SKM-1 treated with dmso at 0.1 percent for 144 hours (cell line): ENCODE measurements around the gene PCDHB9.
"Not testable (repeated sequence)": the region's sequence is repeated elsewhere in the genome, so short reads cannot be mapped to it uniquely, and the experiment has no call there.

Experiments
- DNase-seq: peaks from one replicate; lab custom pipeline; 2025; ENCODE audit not compliant: unreplicated experiment; lab: John Stamatoyannopoulos, UW

PCDHB9 gene

GRCh38 chr5:141184117-141184855 is 2.7 kb upstream of the PCDHB9 start:
- DNase-seq = not testable (repeated sequence)

DNA sequence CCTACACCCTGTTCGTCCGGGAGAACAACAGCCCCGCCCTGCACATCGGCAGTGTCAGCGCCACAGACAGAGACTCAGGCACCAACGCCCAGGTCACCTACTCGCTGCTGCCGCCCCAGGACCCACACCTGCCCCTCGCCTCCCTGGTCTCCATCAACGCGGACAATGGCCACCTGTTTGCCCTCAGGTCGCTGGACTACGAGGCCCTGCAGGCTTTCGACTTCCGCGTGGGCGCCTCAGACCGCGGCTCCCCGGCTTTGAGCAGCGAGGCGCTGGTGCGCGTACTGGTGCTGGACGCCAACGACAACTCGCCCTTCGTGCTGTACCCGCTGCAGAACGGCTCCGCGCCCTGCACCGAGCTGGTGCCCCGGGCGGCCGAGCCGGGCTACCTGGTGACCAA is 1.7 kb downstream of the PCDHB9 start:
- not testable (repeated sequence) for DNase-seq

- not testable (repeated sequence) for DNase-seq
Observed at GRCh38 chr5:141189131-141189530, 2.2 kb downstream of the PCDHB9 start.

- DNase-seq = no peak
Observed at GRCh38 chr5:141192110-141192725, 5.3 kb downstream of the PCDHB9 start, which contains the start of gene PCDHB10. Gene PCDHB10 (plus strand): TSS chr5:141192353. CDS start chr5:141192553, 200 bp downstream.

GRCh38 chr5:141194332-141194731 is 7.4 kb downstream of the PCDHB9 start:
- not testable (repeated sequence) for DNase-seq

GRCh38 chr5:141196363-141196762 is 9.4 kb downstream of the PCDHB9 start:
- DNase-seq = no peak

DNA sequence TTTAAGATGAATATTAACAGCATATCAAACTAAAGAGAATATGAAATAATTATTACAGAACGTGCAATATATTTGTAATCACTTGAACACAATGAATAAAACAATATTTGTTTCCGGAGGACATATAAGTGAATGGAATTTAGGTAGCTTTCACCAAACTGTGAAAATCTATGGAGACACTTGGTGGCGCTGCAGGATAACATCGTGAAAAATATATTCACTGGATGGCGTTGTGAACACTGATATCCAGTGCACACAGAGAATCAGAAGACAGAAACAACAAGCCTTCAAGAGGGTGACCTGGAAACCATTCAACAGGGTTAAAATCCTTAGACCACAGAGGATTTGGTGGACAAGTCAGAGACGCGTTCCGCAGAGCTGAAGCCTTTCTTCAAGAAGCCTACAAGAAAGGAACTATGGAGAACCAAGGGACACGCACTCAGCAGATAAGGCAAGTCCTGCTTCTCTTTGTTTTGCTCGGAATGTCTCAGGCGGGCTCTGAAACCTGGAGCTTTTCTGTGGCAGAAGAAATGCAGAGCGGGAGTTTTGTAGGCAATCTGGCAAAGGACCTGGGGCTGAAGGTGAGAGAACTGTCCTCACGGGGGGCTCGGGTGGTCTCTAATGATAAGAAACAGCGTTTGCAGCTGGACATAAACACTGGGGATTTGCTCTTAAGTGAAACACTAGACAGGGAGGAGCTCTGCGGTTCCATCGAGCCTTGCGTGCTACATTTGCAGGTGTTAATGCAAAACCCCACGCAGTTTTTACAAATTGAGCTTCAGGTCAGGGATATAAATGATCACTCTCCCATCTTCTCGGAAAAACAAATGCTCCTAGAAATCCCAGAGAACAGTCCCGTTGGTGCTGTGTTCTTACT is 12.6 kb downstream of the PCDHB9 start, which contains the start of gene PCDHB11:
PCDHB11 (plus strand) TSS at position 269 of the 877 bp plus-strand sequence; CDS start at position 417, 148 bp downstream.
- no peak for DNase-seq

- not testable (repeated sequence) for DNase-seq
Observed at GRCh38 chr5:141201126-141201525, 14.2 kb downstream of the PCDHB9 start.

GRCh38 chr5:141201646-141202045 is 14.7 kb downstream of the PCDHB9 start:
- DNase-seq = not testable (repeated sequence)

DNA sequence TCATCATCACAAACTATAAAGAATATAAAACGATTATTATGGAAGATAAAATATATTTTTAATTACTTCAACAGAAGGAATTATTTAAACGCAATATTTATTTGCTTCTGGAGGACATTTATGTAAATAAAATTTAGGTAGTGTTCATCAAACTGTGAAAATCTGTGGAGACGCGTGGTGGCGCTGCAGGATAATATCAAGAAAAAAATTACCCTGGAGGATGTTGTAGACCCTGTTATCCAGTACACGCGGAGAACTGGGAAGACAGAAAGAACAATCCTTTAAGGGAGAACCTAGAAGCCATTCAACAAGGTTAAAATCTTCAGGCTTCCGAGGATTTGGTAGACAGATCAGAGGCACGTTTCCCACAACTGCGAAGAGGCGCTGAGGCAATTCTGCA is 21.5 kb downstream of the PCDHB9 start, which contains the start of gene PCDHB12:
PCDHB12 (plus strand) TSS at position 242 of the 400 bp plus-strand sequence. CDS start 189 bp downstream, outside the sequence.
- DNase-seq = no peak

DNA sequence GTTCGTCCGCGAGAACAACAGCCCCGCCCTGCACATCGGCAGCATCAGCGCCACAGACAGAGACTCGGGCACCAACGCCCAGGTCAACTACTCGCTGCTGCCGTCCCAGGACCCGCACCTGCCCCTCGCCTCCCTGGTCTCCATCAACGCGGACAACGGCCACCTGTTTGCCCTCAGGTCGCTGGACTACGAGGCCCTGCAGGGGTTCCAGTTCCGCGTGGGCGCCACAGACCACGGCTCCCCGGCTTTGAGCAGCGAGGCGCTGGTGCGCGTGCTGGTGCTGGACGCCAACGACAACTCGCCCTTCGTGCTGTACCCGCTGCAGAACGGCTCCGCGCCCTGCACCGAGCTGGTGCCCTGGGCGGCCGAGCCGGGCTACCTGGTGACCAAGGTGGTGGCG is 23.3 kb downstream of the PCDHB9 start:
- DNase-seq = not testable (repeated sequence)

DNA sequence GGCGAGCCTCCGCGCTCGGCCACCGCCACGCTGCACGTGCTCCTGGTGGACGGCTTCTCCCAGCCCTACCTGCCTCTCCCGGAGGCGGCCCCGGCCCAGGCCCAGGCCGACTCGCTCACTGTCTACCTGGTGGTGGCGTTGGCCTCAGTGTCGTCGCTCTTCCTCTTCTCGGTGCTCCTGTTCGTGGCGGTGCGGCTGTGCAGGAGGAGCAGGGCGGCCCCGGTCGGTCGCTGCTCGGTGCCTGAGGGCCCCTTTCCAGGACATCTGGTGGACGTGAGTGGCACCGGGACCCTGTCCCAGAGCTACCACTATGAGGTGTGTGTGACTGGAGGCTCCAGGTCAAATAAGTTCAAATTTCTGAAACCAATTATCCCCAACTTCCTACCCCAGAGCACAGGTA is 23.9 kb downstream of the PCDHB9 start:
- DNase-seq = not testable (repeated sequence)

- not testable (repeated sequence) for DNase-seq
Observed at GRCh38 chr5:141213656-141214339, 26.8 kb downstream of the PCDHB9 start, which contains the start of gene PCDHB13. Gene PCDHB13 (plus strand): TSS chr5:141213919. CDS start chr5:141214124, 205 bp downstream.

- not testable (repeated sequence) for DNase-seq
Observed at GRCh38 chr5:141214583-141214982, 27.6 kb downstream of the PCDHB9 start.

DNA sequence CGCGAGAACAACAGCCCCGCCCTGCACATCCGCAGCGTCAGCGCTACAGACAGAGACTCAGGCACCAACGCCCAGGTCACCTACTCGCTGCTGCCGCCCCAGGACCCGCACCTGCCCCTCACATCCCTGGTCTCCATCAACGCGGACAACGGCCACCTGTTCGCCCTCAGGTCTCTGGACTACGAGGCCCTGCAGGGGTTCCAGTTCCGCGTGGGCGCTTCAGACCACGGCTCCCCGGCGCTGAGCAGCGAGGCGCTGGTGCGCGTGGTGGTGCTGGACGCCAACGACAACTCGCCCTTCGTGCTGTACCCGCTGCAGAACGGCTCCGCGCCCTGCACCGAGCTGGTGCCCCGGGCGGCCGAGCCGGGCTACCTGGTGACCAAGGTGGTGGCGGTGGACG is 28.5 kb downstream of the PCDHB9 start:
- DNase-seq = not testable (repeated sequence)

DNA sequence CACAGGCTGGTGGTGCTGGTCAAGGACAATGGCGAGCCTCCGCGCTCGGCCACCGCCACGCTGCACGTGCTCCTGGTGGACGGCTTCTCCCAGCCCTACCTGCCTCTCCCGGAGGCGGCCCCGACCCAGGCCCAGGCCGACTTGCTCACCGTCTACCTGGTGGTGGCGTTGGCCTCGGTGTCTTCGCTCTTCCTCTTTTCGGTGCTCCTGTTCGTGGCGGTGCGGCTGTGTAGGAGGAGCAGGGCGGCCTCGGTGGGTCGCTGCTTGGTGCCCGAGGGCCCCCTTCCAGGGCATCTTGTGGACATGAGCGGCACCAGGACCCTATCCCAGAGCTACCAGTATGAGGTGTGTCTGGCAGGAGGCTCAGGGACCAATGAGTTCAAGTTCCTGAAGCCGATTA is 29.1 kb downstream of the PCDHB9 start:
- not testable (repeated sequence) for DNase-seq

GRCh38 chr5:141223112-141223783 is 36.3 kb downstream of the PCDHB9 start, which contains the start of gene PCDHB14:
Gene PCDHB14 (plus strand): TSS chr5:141223343. CDS start chr5:141223506, 163 bp downstream.
- DNase-seq = no peak

DNA sequence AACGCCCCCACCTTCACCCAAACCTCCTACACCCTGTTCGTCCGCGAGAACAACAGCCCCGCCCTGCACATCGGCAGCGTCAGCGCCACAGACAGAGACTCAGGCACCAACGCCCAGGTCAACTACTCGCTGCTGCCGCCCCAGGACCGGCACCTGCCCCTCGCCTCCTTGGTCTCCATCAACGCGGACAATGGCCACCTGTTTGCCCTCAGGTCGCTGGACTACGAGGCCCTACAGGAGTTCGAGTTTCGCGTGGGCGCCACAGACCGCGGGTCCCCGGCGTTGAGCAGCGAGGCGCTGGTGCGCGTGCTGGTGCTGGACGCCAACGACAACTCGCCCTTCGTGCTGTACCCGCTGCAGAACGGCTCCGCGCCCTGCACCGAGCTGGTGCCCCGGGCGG is 37.9 kb downstream of the PCDHB9 start:
- not testable (repeated sequence) for DNase-seq

DNA sequence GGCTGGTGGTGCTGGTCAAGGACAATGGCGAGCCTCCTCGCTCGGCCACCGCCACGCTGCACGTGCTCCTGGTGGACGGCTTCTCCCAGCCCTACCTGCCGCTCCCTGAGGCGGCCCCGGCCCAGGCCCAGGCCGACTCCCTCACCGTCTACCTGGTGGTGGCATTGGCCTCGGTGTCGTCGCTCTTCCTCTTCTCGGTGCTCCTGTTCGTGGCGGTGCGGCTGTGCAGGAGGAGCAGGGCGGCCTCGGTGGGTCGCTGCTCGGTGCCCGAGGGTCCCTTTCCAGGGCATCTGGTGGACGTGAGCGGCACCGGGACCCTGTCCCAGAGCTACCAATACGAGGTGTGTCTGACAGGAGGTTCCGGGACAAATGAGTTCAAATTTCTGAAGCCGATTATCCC is 38.5 kb downstream of the PCDHB9 start:
- not testable (repeated sequence) for DNase-seq
